CD4-positive, alpha-beta memory T cell (primary cell): ENCODE results near the gene SLC25A26. TPM values are rescaled to one million over a fixed set of nuclear protein-coding genes. Genes with fewer than 3 reads are reported as not detected.

Experiments used
- CTCF ChIA-PET: fragments of 350-600 bp; sonication (Branson Sonifier 250); formaldehyde crosslinking; loops from one replicate; lab custom pipeline; 2021; ENCODE audit warnings: inconsistent platforms; ENCODE audit not compliant: partially characterized antibody; lab: Charles Lee
- POLR2A ChIA-PET: fragments of 350-600 bp; sonication (Branson Sonifier 250); formaldehyde crosslinking; loops from one replicate; lab custom pipeline; 2021; ENCODE audit not compliant: partially characterized antibody; lab: Charles Lee
- DNase-seq, 5 donors: peaks; one replicate each; pipeline versions ENCODE4 v3.0.0 to v3.0.0-alpha.2; 2020 to 2022; ENCODE audit warnings: mixed read lengths in 1 of 5
- H3K27ac ChIP-seq: one replicate; pipeline ENCODE4 v1.7.0; 2013; ENCODE audit warnings: low read depth, low read length
- H3K27me3 ChIP-seq: 2 replicates; pipeline ENCODE4 v1.7.0; 2013; ENCODE audit warnings: mild to moderate bottlenecking, low read length, moderate library complexity; ENCODE audit not compliant: insufficient read depth
- H3K36me3 ChIP-seq: 2 replicates; pipeline ENCODE4 v1.7.0; 2013; ENCODE audit warnings: mild to moderate bottlenecking, low read length, moderate library complexity; ENCODE audit not compliant: insufficient read depth
- H3K4me1 ChIP-seq: 2 replicates; pipeline ENCODE4 v1.7.0; 2013; ENCODE audit warnings: mild to moderate bottlenecking, low read length, moderate library complexity; ENCODE audit not compliant: insufficient read depth
- H3K4me3 ChIP-seq, 2 donors: one replicate each; pipeline ENCODE4 v1.7.0; 2013; ENCODE audit warnings: low read length in 2 of 2, mild to moderate bottlenecking in 1 of 2
- H3K9me3 ChIP-seq, 2 donors: one replicate each; pipeline ENCODE4 v1.7.0; 2013; ENCODE audit warnings: low read length in 2 of 2, control low read depth in 1 of 2; ENCODE audit not compliant: control insufficient read depth in 1 of 2
- H3K27ac Mint-ChIP-seq, 7 donors: one replicate each; pipeline ENCODE4 v1.8.0; 2020 to 2021; ENCODE audit warnings: mixed read lengths in 7 of 7, mild to moderate bottlenecking in 6 of 7, inconsistent platforms in 3 of 7, moderate library complexity in 3 of 7
- H3K27me3 Mint-ChIP-seq, 2 donors: one replicate each; pipeline ENCODE4 v1.8.0; 2020 to 2021; ENCODE audit warnings: mixed read lengths in 2 of 2
- H3K36me3 Mint-ChIP-seq, 2 donors: one replicate each; pipeline ENCODE4 v1.8.0; 2020 to 2021; ENCODE audit warnings: mixed read lengths in 2 of 2, inconsistent platforms in 1 of 2, mild to moderate bottlenecking in 1 of 2
- H3K4me1 Mint-ChIP-seq, 4 donors: one replicate each; pipeline ENCODE4 v1.8.0; 2020 to 2021; ENCODE audit warnings: mixed read lengths in 4 of 4, mild to moderate bottlenecking in 1 of 4
- H3K4me3 Mint-ChIP-seq, 8 donors: one replicate each; pipeline ENCODE4 v1.8.0; 2020 to 2021; ENCODE audit warnings: mixed read lengths in 8 of 8, mild to moderate bottlenecking in 7 of 8, moderate library complexity in 6 of 8, inconsistent platforms in 3 of 8
- H3K9me3 Mint-ChIP-seq, 8 donors: one replicate each; pipeline ENCODE4 v1.8.0; 2020 to 2021; ENCODE audit warnings: mixed read lengths in 8 of 8, mild to moderate bottlenecking in 5 of 8, inconsistent platforms in 3 of 8, moderate library complexity in 1 of 8
- intact Hi-C: fragments of 100-400 bp; cut with micrococcal nuclease; formaldehyde crosslinking; loops from one replicate; pipeline ENCODE4 v1.15.1; 2023
- polyA plus RNA-seq, 2 donors: library from polyadenylated mRNA; unstranded; fragments of 300-500 nt; fragmentation: Illumina TruSeq; gene quantifications; one replicate each; pipeline ENCODE4 v1.2.3, GENCODE V29; 2021
- total RNA-seq, 2 experiments: library from RNA; stranded (reverse); gene quantifications; one replicate each; pipeline ENCODE4 v1.2.3, GENCODE V29; 2021

Gene SLC25A26
- total and polyA plus RNA-seq, 4 experiments from 2014 or later = 18.9 to 58.1 (median 29.1) TPM

GRCh38 chr3:66314455-66314854 lies 93.7 kb downstream of the SLC25A26 start:
- no peaks in the 10 kb centered on the region for H3K27me3 ChIP-seq
- DNase-seq = no peak
- Mint-ChIP-seq H3K36me3 (peaks cover 18 to 36% of the 10 kb centered on the region in 2 donors), H3K4me3 (peak overlapping the region in 2 of 8 donors; percentile 21 to 60), H3K27me3 (no peaks in the 10 kb centered on the region), H3K4me1 (peaks cover 23 to 43% (median 26%) of the 10 kb centered on the region in 4 donors), H3K9me3 (peaks cover 0 to 15% (median 4%) of the 10 kb centered on the region in 8 donors), H3K27ac (peak overlapping the region in 3 of 7 donors; percentile 12 to 74 (median 62))
- H3K4me1 ChIP-seq = peaks cover 24% of the 10 kb centered on the region
- intact Hi-C loops = no loop called here
- ChIA-PET POLR2A (interaction anchor here (4.3 kb wide), 1 partner anchor 11 kb away, joined by 32 read pairs; no protein-coding TSS in a partner anchor), CTCF (interaction anchor here (1.2 to 1.6 kb wide), 2 partner anchors 12 to 38 kb away, joined by 3 read pairs; no protein-coding TSS in a partner anchor)
- no peaks in the 10 kb centered on the region for H3K36me3 ChIP-seq
- no peak overlapping the region for H3K27ac ChIP-seq
- no peaks in the 10 kb centered on the region for H3K9me3 ChIP-seq
- no peak overlapping the region for H3K4me3 ChIP-seq

DNA sequence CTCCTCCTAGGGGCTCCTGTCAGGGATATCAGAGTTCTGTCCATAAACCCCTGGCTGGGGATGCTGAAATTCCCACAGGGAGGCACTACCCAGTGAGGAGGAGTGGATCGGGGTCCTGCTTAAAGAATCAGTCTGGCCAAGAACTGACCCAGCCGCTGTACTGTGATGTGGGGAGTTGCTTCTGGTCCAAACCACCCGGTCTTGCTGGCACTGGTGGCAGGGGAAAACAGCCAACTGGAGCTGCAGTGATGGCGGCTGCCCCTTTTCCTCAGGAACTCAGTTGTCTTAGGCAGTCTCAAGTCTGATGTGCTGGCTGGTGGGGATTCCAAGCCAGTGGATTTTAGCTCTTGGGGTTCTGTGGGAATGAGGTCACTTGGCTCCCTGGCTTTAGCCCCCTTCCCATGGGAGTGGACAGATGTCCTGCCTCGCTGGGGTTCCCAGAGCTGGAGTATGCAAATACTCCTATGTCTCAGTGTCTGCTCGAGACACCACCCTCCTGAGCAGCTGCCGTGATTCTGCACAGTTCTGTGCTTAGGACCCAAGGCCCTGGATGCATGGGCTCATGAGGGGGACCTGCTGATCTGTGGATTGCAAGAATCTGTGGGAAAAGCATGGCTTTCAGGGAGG lies 97.1 kb downstream of the SLC25A26 start:
- ChIA-PET POLR2A (interaction anchor here (0.9 to 1.8 kb wide), 4 partner anchors 11 to 96 kb away, joined by 3 to 5 read pairs (median 3); no protein-coding TSS in a partner anchor), CTCF (interaction anchor here (3.4 kb wide), 1 partner anchor 60 kb away, joined by 11 read pairs; no protein-coding TSS in a partner anchor)
- Mint-ChIP-seq H3K27me3 (no peaks in the 10 kb centered on the region), H3K4me3 (no peak overlapping the region), H3K36me3 (peaks cover 19 to 42% of the 10 kb centered on the region in 2 donors), H3K4me1 (peaks cover 20 to 39% (median 25%) of the 10 kb centered on the region in 4 donors), H3K9me3 (peaks cover 0 to 15% (median 4%) of the 10 kb centered on the region in 8 donors), H3K27ac (no peak overlapping the region)
- Histone ChIP-seq H3K4me1 (peaks cover 10% of the 10 kb centered on the region), H3K36me3 (no peaks in the 10 kb centered on the region), H3K4me3 (no peak overlapping the region), H3K9me3 (no peaks in the 10 kb centered on the region), H3K27me3 (no peaks in the 10 kb centered on the region), H3K27ac (no peak overlapping the region)
- intact Hi-C loops = no loop called here
- DNase-seq = no peak

DNA sequence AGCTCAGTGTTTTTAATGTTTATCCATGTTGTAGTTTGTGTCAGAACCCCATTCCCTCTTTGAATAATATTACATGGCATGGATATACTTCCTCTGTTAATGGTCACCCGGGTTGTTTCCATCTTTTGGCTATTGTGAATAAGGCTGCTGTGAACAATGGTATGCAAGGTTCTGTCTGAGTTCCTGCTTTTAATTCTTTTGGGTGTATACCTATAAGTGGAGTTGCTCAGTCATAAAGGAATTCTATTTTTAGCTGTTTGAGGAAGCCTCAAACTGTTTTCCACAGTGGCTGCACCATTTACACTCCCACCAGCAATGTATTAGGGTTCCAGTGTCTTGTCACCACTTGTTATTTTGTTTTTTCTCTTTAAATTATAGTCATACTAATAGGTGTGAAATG lies 99.6 kb downstream of the SLC25A26 start:
- intact Hi-C loops = no loop called here
- Mint-ChIP-seq H3K9me3 (peaks cover 0 to 11% (median 4%) of the 10 kb centered on the region in 8 donors), H3K4me1 (peaks cover 7 to 25% (median 17%) of the 10 kb centered on the region in 4 donors), H3K27ac (peak overlapping the region in 3 of 7 donors; percentile 13 to 34 (median 24)), H3K4me3 (no peak overlapping the region), H3K27me3 (no peaks in the 10 kb centered on the region), H3K36me3 (peaks cover 11 to 33% of the 10 kb centered on the region in 2 donors)
- no peak for DNase-seq
- no peak overlapping the region for H3K4me3 ChIP-seq
- H3K4me1 ChIP-seq = no peaks in the 10 kb centered on the region
- no peaks in the 10 kb centered on the region for H3K36me3 ChIP-seq
- no peak overlapping the region for H3K27ac ChIP-seq
- POLR2A ChIA-PET = interaction anchor here (0.9 kb wide), 1 partner anchor 18 kb away, joined by 4 read pairs; no protein-coding TSS in a partner anchor
- CTCF ChIA-PET = interaction anchor here (3.4 kb wide), 1 partner anchor 58 kb away, joined by 11 read pairs; no protein-coding TSS in a partner anchor
- no peaks in the 10 kb centered on the region for H3K9me3 ChIP-seq
- no peaks in the 10 kb centered on the region for H3K27me3 ChIP-seq

GRCh38 chr3:66322436-66322835 lies 101.6 kb downstream of the SLC25A26 start:
- Histone ChIP-seq H3K27ac (no peak overlapping the region), H3K36me3 (no peaks in the 10 kb centered on the region), H3K4me3 (no peak overlapping the region), H3K9me3 (no peaks in the 10 kb centered on the region), H3K27me3 (no peaks in the 10 kb centered on the region), H3K4me1 (no peaks in the 10 kb centered on the region)
- ChIA-PET CTCF (no interaction called here), POLR2A (no interaction called here)
- Mint-ChIP-seq H3K27ac (no peak overlapping the region), H3K36me3 (peaks cover 7 to 24% of the 10 kb centered on the region in 2 donors), H3K4me1 (peaks cover 3 to 18% (median 13%) of the 10 kb centered on the region in 4 donors), H3K4me3 (no peak overlapping the region), H3K27me3 (no peaks in the 10 kb centered on the region), H3K9me3 (peaks cover 0 to 2% (median 0%) of the 10 kb centered on the region in 8 donors)
- no peak for DNase-seq
- intact Hi-C loops = no loop called here

DNA sequence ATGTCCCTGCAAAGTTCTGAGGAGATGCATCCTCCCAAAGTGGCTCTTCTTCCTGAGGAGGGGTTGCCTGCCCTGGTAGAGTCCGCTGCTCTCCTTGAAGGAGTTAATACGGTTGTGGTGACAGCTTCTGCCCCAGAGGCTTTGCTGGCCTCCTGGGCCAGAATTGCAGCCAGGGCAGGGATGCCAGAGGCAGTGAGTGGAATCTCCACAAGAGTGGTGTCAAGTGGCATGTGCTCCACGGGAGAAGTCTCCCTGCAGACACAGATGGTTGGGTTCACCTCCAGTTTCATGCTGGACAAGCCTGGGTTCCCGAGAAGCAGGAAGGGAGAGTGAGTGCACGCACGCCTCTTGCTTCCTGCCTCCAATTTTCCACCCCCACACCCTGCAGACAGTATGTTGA lies 105.5 kb downstream of the SLC25A26 start:
- ChIA-PET POLR2A (no interaction called here), CTCF (interaction anchor here (1.3 kb wide), 1 partner anchor 49 kb away, joined by 3 read pairs; no protein-coding TSS in a partner anchor)
- H3K4me3 ChIP-seq = no peak overlapping the region
- no peaks in the 10 kb centered on the region for H3K4me1 ChIP-seq
- no peaks in the 10 kb centered on the region for H3K36me3 ChIP-seq
- no peaks in the 10 kb centered on the region for H3K27me3 ChIP-seq
- intact Hi-C loops = no loop called here
- Mint-ChIP-seq H3K36me3 (peaks cover 5 to 11% of the 10 kb centered on the region in 2 donors), H3K27me3 (no peaks in the 10 kb centered on the region), H3K4me3 (no peak overlapping the region), H3K9me3 (no peaks in the 10 kb centered on the region), H3K27ac (peak overlapping the region in 3 of 7 donors; percentile 28 to 61 (median 30)), H3K4me1 (peaks cover 5 to 23% (median 11%) of the 10 kb centered on the region in 4 donors)
- DNase-seq = no peak
- H3K9me3 ChIP-seq = no peaks in the 10 kb centered on the region
- H3K27ac ChIP-seq = no peak overlapping the region

DNA sequence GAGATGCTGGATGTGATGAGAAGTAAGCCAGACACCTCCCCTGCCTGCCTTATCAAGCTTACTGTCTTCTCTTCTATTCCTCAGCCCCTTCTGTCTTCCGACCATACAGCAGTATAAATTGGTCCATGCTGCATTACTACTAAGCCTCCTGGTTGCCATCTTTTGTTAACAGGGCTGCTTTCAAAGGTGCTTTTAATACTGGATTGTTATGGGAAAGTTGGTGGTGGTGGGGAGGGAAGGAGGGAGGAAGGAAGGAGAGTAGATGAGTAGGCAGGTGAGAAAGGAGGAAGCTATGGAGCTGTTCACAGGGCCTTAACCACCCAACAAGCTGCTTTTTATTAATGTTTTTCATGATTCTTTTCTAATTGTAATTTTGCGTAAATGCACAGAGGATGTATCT lies 114.9 kb downstream of the SLC25A26 start:
- no peak overlapping the region for H3K4me3 ChIP-seq
- no peak overlapping the region for H3K27ac ChIP-seq
- H3K36me3 ChIP-seq = no peaks in the 10 kb centered on the region
- H3K27ac Mint-ChIP-seq = peak overlapping the region in 5 of 7 donors; percentile 1 to 62 (median 58)
- H3K36me3 Mint-ChIP-seq = peaks cover 0 to 10% of the 10 kb centered on the region in 2 donors
- H3K4me3 Mint-ChIP-seq = no peak overlapping the region
- no peaks in the 10 kb centered on the region for H3K27me3 Mint-ChIP-seq
- ChIA-PET POLR2A (no interaction called here), CTCF (interaction anchor here (3.5 kb wide), 1 partner anchor 8 kb away, joined by 11 read pairs; no protein-coding TSS in a partner anchor)
- intact Hi-C loops = no loop called here
- peaks cover 11 to 20% (median 16%) of the 10 kb centered on the region in 4 donors for H3K4me1 Mint-ChIP-seq
- DNase-seq = no peak
- H3K9me3 ChIP-seq = no peaks in the 10 kb centered on the region
- no peaks in the 10 kb centered on the region for H3K4me1 ChIP-seq
- H3K27me3 ChIP-seq = no peaks in the 10 kb centered on the region
- H3K9me3 Mint-ChIP-seq = no peaks in the 10 kb centered on the region

DNA sequence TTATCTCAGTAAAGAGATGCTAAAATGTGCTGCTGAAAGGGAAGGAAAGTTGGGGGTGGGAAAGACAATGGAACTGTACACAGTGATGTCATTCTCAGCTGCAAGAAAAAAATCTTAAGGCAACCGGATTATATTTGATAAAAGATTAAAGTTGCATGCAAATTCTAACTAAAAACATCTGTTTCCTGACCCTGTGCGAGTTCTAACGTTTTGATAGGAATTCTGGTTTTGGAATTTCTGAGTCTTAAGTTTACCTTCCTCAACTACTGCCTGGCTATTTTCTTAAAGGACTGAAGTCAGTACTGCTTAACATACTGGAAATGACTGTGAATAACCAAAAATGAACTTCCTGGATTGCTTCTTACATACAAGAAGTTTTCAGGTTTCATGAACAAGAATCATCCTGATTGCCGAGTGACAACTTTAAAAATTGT lies 115.5 kb downstream of the SLC25A26 start:
- Mint-ChIP-seq H3K27me3 (no peaks in the 10 kb centered on the region), H3K9me3 (no peaks in the 10 kb centered on the region), H3K27ac (peak overlapping the region in 3 of 7 donors; percentile 16 to 25 (median 22)), H3K36me3 (peaks cover 0 to 10% of the 10 kb centered on the region in 2 donors), H3K4me1 (peaks cover 11 to 20% (median 16%) of the 10 kb centered on the region in 4 donors), H3K4me3 (no peak overlapping the region)
- Histone ChIP-seq H3K4me1 (no peaks in the 10 kb centered on the region), H3K4me3 (no peak overlapping the region), H3K9me3 (no peaks in the 10 kb centered on the region), H3K36me3 (no peaks in the 10 kb centered on the region), H3K27me3 (no peaks in the 10 kb centered on the region), H3K27ac (no peak overlapping the region)
- ChIA-PET POLR2A (no interaction called here), CTCF (no interaction called here)
- no peak for DNase-seq
- intact Hi-C loops = no loop called here
